OCI-LY1 (cell line): ENCODE results near the gene ZC2HC1C.

ENCODE experiments used
- H2AFZ ChIP-seq: fragments of 200-600 bp; sonication (generic), shearing (Covaris generic); 2 replicates; pipeline ENCODE4 v1.6.0; 2014; ENCODE audit warnings: antibody characterized with exemption, mild to moderate bottlenecking, low read length
- H3F3A ChIP-seq: fragments of 200-600 bp; sonication (generic), shearing (Covaris generic); 2 replicates; pipeline ENCODE4 v1.6.0; 2014; ENCODE audit warnings: mild to moderate bottlenecking, antibody characterized with exemption, low read length, moderate library complexity; ENCODE audit not compliant: insufficient read depth
- H3K27ac ChIP-seq: fragments of 200-600 bp; sonication (generic); 2 replicates; pipeline ENCODE4 v1.5.1; 2014; ENCODE audit warnings: low read length, mixed run types, mild to moderate bottlenecking, low read depth; ENCODE audit not compliant: poor library complexity, severe bottlenecking
- H3K27me3 ChIP-seq: fragments of 200-600 bp; sonication (generic); 2 replicates; pipeline ENCODE4 v1.6.0; 2014; ENCODE audit warnings: antibody characterized with exemption, mild to moderate bottlenecking, low read length, moderate library complexity; ENCODE audit not compliant: insufficient read depth
- H3K36me3 ChIP-seq: fragments of 200-600 bp; sonication (generic); 2 replicates; pipeline ENCODE4 v1.6.1; 2014; ENCODE audit warnings: mild to moderate bottlenecking, antibody characterized with exemption, low read length, moderate library complexity, mixed read lengths; ENCODE audit not compliant: insufficient read depth
- H3K4me1 ChIP-seq: fragments of 200-600 bp; sonication (generic); 2 replicates; pipeline ENCODE4 v1.5.1; 2014; ENCODE audit warnings: mild to moderate bottlenecking, low read length, moderate library complexity; ENCODE audit not compliant: insufficient read depth, severe bottlenecking
- H3K4me2 ChIP-seq: fragments of 200-600 bp; sonication (generic), shearing (Covaris generic); 2 replicates; pipeline ENCODE4 v1.6.1; 2014; ENCODE audit warnings: low read length
- H3K4me3 ChIP-seq: fragments of 200-600 bp; sonication (generic); 2 replicates; pipeline ENCODE4 v1.5.1; 2014; ENCODE audit warnings: low read length, low read depth, mild to moderate bottlenecking, mixed read lengths; ENCODE audit not compliant: poor library complexity, severe bottlenecking
- H3K79me2 ChIP-seq: fragments of 200-600 bp; shearing (Covaris generic); 2 replicates; pipeline ENCODE4 v1.6.1; 2016; ENCODE audit warnings: mixed run types, low read length, mixed read lengths; ENCODE audit not compliant: insufficient read depth
- H3K9ac ChIP-seq: fragments of 200-600 bp; sonication (generic), shearing (Covaris generic); 2 replicates; pipeline ENCODE4 v1.6.1; 2014; ENCODE audit warnings: mild to moderate bottlenecking, low read length, mixed read lengths
- H3K9me2 ChIP-seq: fragments of 200-600 bp; sonication (generic), shearing (Covaris generic); 2 replicates; pipeline ENCODE4 v1.6.1; 2014; ENCODE audit warnings: low read depth, mild to moderate bottlenecking, low read length, mixed read lengths
- H3K9me3 ChIP-seq: fragments of 200-600 bp; shearing (Covaris generic); 2 replicates; pipeline ENCODE4 v1.6.1; 2014; ENCODE audit warnings: low read length, mixed read lengths
- H4K20me1 ChIP-seq: fragments of 200-600 bp; sonication (generic), shearing (Covaris generic); 2 replicates; pipeline ENCODE4 v1.6.0; 2016; ENCODE audit warnings: mild to moderate bottlenecking, low read length; ENCODE audit not compliant: insufficient read depth
- EZH2 ChIP-seq: fragments of 200-600 bp; sonication (generic), shearing (Covaris generic); IDR thresholded peaks from 2 replicates; pipeline ENCODE4 v1.8.0; 2017; ENCODE audit warnings: borderline replicate concordance, mixed run types, mild to moderate bottlenecking, antibody characterized with exemption, low read length, moderate library complexity, mixed read lengths
- TF ChIP-seq, protein P1 (sequence below): fragments of 200-600 bp; sonication (generic), shearing (Covaris generic); IDR thresholded peaks from 2 replicates; pipeline ENCODE4 v1.5.1; 2017; ENCODE audit warnings: mild to moderate bottlenecking, antibody characterized with exemption, low read length, moderate library complexity, mixed read lengths

Gene ZC2HC1C

GRCh38 chr14:75032939-75033338 is 36.5 kb upstream of the ZC2HC1C start:
- Histone ChIP-seq H3K9me3 (no peaks in the 10 kb centered on the region), H3F3A (no peaks in the 10 kb centered on the region), H3K27ac (no peak overlapping the region), H4K20me1 (no peaks in the 10 kb centered on the region), H3K27me3 (no peaks in the 10 kb centered on the region), H3K4me1 (no peaks in the 10 kb centered on the region), H3K4me2 (no peak overlapping the region), H3K36me3 (peaks cover 45% of the 10 kb centered on the region; the same call in 1 of the 2 replicates), H2AFZ (no peak overlapping the region), H3K4me3 (no peak overlapping the region), H3K79me2 (no peaks in the 10 kb centered on the region), H3K9ac (no peak overlapping the region), H3K9me2 (no peaks in the 10 kb centered on the region)
- TF ChIP-seq, protein P1, sequence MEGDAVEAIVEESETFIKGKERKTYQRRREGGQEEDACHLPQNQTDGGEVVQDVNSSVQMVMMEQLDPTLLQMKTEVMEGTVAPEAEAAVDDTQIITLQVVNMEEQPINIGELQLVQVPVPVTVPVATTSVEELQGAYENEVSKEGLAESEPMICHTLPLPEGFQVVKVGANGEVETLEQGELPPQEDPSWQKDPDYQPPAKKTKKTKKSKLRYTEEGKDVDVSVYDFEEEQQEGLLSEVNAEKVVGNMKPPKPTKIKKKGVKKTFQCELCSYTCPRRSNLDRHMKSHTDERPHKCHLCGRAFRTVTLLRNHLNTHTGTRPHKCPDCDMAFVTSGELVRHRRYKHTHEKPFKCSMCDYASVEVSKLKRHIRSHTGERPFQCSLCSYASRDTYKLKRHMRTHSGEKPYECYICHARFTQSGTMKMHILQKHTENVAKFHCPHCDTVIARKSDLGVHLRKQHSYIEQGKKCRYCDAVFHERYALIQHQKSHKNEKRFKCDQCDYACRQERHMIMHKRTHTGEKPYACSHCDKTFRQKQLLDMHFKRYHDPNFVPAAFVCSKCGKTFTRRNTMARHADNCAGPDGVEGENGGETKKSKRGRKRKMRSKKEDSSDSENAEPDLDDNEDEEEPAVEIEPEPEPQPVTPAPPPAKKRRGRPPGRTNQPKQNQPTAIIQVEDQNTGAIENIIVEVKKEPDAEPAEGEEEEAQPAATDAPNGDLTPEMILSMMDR = no peak
- no peak for TF ChIP-seq EZH2

GRCh38 chr14:75040507-75040906 is 28.9 kb upstream of the ZC2HC1C start:
- H4K20me1 ChIP-seq = no peaks in the 10 kb centered on the region
- no peak overlapping the region for H3K9ac ChIP-seq
- H3K27ac ChIP-seq = no peak overlapping the region
- no peak overlapping the region for H2AFZ ChIP-seq
- no peak overlapping the region for H3K4me3 ChIP-seq
- no peak for TF ChIP-seq EZH2
- TF ChIP-seq, protein P1 = no peak
- H3K36me3 ChIP-seq = peaks cover 32% of the 10 kb centered on the region; the same call in 1 of the 2 replicates
- peaks cover 8% of the 10 kb centered on the region for H3K4me1 ChIP-seq
- no peaks in the 10 kb centered on the region for H3F3A ChIP-seq
- H3K9me3 ChIP-seq = no peaks in the 10 kb centered on the region
- H3K27me3 ChIP-seq = no peaks in the 10 kb centered on the region
- no peaks in the 10 kb centered on the region for H3K9me2 ChIP-seq
- H3K4me2 ChIP-seq = no peak overlapping the region
- no peaks in the 10 kb centered on the region for H3K79me2 ChIP-seq

DNA sequence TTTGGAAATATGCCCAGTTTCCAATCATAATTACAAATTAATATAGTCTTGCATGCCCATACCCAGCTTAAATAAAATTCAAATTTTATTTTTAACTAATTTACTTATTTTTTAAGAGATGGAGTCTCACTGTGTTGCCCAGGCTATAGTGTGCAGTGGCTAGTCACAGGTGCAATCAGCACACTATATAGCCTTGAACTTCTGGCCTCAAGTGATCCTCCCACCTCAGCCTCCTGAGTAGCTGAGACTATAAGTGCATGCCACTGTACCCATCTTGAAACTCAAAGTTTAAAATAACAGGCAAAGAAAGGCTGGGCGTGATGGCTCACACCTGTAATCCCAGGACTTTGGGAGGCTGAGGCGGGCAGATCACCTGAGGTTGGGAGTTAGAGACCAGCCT is 28.5 kb upstream of the ZC2HC1C start:
- H4K20me1 ChIP-seq = no peaks in the 10 kb centered on the region
- no peaks in the 10 kb centered on the region for H3K9me3 ChIP-seq
- H2AFZ ChIP-seq = no peak overlapping the region
- H3K27ac ChIP-seq = no peak overlapping the region
- H3K9ac ChIP-seq = no peak overlapping the region
- H3K4me3 ChIP-seq = no peak overlapping the region
- peaks cover 33% of the 10 kb centered on the region; the same call in 1 of the 2 replicates for H3K36me3 ChIP-seq
- no peak overlapping the region for H3K4me2 ChIP-seq
- TF ChIP-seq EZH2 = no peak
- TF ChIP-seq, protein P1 = no peak
- no peaks in the 10 kb centered on the region for H3K27me3 ChIP-seq
- no peaks in the 10 kb centered on the region for H3F3A ChIP-seq
- peaks cover 8% of the 10 kb centered on the region for H3K4me1 ChIP-seq
- H3K79me2 ChIP-seq = no peaks in the 10 kb centered on the region
- H3K9me2 ChIP-seq = no peaks in the 10 kb centered on the region
